Measurements from ENCODE around the gene KCTD19.

Gene KCTD19

DNA sequence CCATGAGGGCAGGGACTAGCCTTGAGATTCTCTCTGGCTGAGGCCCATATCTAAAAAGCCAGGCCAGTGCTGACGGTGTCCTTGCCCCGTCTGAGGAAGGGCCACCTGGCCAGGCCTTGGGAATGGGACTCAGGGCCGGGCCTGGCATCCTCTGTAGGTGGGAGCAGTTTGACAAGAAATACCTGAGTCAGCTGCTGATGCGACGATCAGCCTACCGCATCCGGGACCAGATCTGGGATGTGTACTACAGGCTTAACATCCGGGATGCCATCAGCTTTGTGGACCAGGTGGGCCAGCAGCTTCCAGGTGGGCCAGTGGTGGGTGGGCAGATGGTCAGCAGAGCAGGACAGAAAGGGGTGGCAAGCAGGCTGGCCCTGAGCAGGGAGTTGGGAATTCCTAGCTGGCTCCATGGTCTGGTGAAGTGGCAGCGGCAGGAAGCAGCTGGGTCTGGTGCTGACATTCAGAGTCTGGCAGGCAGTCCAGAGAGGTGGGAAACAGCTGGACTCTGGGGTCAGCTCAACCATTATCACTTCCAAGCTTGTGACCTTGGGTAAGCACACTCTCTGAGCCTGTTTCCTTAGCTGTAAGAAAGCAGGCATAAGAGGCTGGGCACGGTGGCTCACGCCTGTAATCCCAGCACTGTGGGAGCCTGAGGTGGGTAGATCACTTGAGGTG is 68.2 kb downstream of the KCTD19 start:
- DNase-seq (ENCODE audit: low read depth) = no peak

DNA sequence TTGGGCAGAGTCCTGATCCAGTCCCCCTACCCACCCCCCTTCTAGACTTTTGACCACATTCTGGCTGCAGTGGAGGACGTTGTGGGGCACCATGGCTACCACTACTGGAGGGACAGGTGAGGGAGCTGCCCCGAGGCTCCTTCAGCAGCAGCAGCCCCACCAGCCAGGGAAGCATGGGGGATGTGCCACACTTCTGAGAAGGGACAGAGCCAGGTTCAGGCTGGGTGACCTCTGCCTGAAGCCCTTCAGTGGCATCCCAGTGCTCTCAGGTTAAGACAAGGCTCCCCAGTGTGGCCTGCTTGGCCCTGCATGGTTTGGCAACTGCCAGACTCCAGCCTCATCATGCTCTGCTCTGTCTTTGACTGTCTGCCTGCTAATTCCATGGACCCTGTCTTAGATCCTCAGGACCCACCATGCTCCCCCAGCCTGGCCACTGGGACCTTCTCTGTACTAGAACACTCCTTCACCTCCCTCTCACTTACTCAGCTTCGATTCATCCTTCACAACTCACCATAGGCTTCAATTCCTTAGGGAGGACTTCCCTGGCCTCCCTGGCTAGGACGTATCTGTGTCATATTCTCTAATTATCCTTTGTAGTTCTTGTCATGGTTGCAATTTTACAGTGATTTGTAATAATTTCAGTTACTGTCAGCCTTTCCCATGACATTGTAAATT is 68.9 kb downstream of the KCTD19 start:
- no peak for DNase-seq (ENCODE audit: low read depth)

DNA sequence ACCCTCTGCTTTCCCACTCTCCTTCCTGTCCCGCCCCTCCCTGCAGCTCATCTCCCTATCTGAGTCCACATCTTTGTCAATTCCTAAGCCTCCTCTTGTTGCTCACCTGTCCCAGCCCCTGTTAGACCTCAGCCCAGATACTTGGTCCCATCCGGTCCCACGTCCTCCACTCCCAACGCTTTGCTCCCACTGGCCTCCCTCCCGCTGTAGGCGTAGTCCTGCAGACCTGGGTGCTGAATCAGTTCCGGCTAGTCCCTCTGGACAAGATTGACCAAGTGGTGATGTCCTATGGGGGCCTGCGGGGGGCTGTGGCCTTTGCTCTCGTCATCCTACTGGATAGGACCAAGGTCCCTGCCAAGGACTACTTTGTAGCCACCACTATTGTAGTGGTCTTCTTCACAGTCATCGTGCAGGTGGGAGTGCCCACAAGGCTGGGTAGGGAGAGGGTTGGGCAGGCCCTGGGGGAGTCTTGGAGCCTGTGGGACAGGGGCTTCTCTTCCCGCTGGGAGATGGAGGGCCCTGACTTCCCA is 69.8 kb downstream of the KCTD19 start:
- no peak for DNase-seq (ENCODE audit: low read depth)

DNA sequence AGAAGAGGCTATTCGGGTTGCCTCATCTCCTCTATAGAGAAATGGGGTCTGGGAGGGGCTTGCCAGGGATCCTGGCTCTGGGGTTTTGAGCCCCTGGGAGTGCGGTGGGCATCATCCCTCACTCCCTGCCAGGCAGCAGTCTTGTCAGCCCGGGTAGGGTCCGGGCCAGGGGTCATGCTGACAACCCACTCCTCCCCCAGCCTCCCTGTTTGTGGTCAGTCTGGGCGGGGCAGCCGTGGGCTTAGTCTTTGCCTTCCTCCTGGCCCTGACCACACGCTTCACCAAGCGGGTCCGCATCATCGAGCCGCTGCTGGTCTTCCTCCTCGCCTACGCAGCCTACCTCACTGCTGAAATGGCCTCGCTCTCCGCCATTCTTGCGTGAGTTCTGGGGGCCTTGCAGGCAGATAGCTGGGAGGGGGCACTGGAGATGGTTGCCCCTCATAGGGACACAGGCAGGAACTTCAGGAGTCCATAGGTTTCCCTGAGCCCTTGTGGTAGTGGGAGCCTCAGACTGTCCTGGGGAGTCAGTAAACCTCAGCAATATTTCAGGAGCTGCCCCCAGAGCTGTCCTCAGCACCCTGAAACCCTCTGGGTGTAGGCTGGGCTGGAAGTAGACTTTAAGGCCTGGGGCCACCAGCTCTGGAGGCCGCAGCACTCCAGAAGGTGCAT is 70.9 kb downstream of the KCTD19 start:
- DNase-seq (ENCODE audit: low read depth) = no peak

DNA sequence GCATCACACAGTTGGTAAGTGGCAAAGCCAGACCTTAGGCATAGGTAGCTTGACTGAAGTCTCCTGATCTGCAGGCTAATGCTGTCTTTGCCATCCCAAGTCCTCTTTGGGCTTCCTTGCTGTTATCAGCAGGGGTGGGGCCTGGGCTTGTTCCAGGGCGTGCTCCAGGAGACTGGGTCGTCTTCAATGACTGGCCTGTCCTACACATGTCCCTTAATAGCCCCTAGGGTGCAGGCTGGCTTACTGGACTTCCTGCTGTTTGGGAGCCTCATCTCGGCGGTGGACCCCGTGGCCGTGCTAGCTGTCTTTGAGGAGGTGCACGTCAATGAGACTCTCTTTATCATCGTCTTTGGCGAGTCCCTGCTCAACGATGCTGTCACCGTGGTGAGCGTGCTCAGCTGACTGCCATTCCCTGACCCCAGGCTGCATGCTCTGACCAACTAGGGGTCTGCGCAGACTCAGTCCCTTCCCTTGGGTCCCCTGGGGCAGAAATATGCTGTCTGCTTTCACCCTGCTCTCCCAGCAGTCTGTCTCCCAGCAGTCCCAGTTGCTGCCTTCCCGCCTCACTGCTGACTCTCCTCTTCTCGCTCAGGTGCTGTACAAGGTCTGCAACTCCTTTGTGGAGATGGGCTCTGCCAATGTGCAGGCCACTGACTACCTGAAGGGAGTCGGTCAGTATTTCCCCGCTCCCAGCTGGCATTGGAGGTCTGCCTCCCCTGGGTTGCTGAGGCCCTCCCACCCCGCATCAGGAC is 71.6 kb downstream of the KCTD19 start:
- DNase-seq (ENCODE audit: low read depth) = no peak

DNA sequence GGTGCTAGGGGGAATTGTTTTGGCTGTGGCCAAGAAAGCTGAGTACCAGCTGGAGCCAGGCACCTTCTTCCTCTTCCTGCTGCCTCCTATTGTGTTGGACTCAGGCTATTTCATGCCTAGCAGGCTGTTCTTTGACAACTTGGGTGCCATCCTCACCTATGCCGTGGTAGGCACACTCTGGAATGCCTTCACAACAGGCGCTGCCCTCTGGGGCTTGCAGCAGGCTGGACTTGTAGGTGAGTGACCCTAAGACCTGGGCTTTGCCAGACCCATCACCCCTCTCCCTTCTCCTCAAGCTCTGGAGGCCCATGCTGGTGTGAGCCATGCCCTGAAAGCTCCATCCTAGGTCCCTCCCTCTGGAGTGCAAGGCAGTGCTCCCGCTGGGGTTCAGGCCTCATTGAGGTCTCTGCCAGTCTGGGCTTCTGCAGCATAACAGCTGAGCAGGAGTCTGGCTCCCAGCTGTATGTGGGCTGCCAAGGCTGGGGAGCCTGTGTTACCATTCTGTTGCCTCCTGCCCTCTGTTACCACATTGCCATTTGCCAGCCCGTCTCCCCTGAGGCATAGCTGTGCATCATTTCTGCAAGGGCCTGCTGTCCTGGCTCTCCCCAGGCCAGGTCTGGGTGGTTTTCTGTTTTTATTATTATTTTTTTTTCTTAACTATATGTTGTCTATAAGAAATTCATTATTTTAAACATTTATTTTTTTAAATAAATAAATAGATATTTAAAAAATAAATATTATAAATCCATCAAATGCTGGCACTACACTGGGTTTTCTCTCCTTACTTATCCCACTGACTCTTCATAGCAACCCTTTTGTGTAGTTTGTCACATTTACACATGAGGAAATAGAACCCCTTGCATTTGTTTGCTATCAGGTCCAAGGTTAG is 73.7 kb downstream of the KCTD19 start:
- no peak for DNase-seq (ENCODE audit: low read depth)

DNA sequence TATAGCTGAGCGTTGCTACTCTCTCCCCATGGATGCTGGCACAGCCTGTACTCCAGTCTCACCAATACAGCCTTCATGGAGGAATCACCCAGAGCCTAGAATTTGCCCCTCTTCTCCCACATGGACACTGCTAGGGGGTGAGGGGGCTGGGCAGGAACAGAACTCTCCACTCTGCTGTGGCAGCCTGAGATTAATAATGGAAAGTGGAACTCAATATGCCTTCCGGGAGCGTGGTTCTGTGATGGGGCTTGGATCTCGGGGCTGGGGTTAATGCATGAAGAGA is 76.6 kb downstream of the KCTD19 start:
- no peak for DNase-seq (ENCODE audit: low read depth)

DNA sequence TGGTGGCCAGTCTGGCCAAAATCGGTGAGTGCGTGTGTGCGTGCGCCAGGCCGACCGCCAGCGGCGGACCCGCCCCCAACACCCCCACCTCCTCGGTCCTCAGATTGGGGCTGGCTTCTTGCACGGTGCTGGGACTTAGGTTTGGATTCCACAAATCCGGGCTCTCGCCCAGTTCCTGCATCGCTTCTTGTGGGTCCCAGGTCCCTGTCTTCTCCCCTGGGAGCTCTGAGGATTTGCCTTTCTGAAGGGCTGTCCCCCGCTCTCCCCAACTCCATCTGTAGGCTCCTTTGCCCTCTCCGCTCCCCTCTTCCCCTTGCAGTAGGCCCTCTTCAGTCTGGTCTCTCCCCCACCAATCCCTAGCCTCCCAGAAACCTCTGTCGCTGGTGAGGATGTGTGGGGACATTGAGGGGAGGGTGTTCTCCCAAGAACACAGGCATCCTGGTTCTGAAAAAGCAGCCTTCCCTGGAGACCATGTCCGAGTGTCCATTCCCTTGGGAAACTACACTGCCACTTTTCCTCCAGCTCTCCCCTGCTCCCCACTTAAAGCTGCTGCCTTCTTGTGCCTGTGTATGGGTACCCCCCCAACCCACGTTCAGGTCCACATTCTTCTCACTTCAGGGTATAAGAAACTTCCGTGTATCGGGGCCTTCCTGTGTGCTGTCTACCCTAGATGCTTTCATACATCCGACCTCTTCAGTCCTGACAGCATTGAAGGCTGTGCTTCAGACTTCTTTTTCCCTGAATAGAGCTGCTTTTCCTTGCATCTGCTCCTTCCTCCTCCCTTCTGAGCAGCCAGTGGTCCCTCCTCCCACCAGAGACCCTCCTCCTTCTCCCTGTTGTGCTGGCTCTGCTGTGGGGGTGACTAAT is 77.1 kb downstream of the KCTD19 start:
- no peak for DNase-seq (ENCODE audit: low read depth)

DNA sequence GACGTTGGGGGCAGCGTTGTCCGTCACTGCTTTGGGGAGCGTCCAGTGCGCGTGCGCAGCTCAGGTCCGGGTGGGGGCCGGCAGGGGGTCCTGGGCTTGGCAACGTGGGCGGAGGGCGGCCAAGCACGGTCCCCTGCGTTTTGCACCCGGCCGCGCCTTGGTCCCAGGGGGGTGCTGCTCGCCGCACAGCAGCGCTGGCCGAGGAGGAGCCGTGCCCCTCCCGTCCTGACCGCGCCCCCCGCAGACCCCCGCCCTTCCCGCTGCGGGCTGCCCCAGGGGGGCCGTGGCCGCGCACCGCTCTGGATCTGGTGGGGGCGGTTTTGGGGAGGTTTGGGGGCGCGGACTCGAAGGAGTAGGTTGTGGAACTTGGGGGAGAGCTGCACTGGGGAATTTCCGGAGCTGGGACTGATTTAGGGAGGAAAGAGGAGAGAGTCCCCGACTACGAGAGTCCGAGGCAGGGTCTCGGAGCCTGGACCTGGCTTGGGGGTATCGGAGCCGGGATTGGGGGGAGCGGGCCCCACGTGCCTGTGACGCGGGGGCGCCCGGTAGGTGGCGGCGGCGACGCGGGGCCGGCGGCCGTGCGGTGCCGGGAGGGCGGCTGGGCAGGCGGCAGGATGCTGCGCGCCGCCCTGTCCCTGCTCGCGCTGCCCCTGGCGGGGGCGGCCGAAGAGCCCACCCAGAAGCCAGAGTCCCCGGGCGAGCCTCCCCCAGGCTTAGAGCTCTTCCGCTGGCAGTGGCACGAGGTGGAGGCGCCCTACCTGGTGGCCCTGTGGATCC is 78.0 kb downstream of the KCTD19 start, which contains the start of gene SLC9A5:
TSS of gene SLC9A5 (plus strand) at position 579 of the 777 bp plus-strand sequence. CDS start at position 615, 36 bp downstream.
- no peak for DNase-seq (ENCODE audit: low read depth)

DNA sequence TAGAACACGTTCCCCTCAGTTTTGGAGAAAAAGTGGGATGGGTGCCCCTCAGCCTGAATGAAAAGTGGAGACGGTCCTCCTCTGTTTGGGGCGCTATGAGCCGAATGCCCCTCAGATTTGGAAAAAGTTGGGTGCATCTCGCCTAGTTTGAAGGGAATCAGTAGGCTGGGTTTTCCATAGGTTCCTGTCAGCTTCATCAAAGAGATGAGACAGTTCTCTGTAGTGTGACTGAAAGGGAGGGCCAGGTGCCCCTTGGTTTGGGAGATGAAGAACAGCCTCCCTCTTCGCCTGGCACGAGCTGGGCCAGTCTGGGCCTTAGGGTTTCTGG is 78.5 kb downstream of the KCTD19 start:
- DNase-seq (ENCODE audit: low read depth) = no peak

DNA sequence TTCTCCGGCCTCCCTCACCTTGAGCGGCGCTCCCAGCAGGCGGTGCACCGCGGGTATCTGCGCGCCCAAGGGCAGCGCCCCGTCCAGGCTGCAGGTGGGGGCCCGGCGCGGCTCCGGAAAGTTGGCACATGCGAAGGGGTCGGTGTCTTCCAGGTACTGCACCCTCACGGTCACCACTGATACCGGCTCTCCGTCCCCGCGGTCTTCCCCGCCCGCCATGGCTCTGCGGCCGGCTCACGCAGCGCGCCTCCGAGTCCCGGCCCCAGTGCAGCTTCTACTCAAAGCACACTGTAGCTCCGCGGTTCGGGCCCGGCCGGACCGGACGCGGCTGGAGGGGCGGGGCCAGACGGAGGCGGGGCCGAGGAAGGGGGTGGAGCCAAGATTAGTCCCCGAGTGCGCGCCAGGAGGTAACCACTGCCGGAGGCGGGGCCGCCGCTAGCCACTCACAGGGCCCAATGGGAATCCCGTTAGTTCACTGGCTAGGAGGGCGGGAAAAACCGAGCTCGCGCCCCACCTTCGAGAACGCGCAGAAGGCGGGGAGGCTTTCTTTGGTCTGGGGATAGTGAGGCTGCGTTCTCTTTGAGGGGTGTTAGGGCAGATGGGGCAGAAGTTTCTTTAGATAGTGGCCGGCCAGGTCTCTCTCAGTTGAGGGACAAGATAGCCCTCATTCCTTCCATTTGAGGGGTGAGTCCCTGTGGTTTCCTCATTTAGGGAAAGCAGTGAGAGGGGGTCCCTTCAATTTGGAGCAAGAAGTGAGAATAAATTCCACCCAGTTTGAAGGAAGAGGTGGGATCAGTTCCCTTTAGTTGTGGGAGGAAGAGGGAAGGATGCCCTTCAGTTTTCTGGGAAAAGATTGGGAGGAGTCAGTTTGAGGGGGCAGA is 79.1 kb downstream of the KCTD19 start, which contains the start of gene FHOD1:
TSS of gene FHOD1 (minus strand) at position 290 of the 881 bp plus-strand sequence. CDS start at position 219, 71 bp downstream.
- DNase-seq (ENCODE audit: low read depth) = peak; percentile 96

DNA sequence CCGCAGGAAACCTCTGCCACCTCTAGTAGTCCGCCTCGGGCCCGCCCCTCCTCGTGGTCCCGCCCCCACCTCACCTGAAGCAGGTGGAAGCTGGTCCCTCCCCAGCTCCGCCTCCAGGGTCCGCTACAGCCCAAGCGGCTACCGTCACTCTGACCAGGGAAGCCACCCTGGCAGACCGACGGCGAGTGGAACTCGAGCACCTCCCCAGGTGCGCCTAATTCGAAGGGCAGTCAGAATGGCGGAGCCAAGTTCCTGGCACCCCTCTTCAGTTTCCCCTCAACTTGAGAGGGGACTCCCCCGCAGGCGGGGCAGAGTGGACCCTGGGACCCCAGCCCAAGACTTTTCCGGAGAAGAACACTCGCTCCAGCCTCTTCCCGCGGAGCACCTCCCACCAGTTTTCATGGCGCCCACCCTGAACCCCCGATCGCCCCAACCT is 79.8 kb downstream of the KCTD19 start:
- no peak for DNase-seq (ENCODE audit: low read depth)

DNA sequence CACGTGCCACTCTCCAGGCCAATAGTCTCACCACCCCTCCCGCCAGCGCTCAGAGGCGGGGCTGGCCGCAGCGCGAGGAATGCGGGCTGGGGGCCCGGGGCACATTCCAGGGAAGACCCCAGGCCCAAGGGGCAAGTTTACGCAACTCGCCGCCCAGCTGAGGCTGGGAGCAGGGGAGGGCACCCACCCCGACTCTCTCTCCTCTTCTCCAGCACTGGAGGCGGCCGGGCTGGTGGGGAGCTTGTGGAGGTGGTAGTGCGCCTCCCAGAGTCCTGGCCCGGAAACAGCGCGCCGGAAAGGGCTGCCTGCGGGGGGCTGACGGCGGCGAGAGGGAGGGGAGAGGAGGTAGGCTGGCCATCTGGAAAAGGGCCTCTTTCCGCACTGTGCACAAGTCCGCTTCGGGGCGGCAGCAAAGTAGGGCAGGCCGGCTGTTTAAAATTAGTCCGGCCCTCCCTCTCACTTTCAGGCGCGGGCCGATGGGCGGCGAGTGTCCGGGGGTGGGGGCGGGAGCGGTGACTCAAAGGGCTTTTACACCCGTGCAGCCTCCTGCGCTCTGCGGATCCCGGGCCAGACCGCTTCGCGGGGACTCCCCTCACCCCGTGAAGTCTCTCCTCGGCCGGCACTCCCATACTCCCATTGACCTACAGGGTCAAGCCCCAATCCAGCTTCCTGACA is 80.3 kb downstream of the KCTD19 start:
- no peak for DNase-seq (ENCODE audit: low read depth)

DNA sequence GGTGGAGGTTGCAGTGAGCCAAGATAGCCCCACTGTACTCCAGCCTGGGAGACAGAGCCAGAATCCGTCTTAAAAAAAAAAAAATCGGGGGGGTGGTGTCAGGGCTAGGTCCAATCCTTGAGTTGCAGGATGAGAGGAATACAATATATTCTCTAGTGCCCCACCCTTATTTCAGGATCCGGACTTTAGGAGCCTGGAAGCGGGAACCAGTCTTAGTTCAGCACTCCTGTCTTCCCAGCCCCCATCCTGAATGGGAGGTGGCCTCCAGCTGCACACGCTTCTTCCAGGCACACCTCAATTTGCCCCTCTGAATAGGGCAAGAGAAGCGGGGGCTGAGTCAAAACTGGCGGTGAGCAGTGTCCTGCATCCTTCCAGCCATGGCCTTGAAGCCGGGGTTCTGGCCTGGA is 80.9 kb downstream of the KCTD19 start:
- DNase-seq (ENCODE audit: low read depth) = no peak

DNA sequence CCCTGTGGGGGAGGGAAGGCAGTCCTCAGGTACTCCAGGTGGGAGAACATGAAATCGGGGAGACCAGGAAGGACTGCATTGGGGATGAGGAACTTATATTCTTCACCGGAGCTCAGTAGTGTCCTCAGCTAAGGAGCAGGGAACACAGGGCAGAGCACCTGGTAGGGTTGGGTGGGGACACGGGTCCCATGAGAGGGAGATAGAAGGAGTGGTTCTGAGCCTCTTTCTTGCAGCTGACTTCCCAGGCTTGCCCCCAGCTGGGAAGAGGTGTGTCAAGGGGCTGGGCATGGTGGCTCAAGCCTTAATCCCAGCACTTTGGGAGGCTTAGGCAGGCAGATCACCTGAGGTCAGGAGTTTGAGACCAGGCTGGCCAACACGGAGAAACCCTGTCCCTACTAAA is 81.4 kb downstream of the KCTD19 start:
- DNase-seq (ENCODE audit: low read depth) = no peak

DNA sequence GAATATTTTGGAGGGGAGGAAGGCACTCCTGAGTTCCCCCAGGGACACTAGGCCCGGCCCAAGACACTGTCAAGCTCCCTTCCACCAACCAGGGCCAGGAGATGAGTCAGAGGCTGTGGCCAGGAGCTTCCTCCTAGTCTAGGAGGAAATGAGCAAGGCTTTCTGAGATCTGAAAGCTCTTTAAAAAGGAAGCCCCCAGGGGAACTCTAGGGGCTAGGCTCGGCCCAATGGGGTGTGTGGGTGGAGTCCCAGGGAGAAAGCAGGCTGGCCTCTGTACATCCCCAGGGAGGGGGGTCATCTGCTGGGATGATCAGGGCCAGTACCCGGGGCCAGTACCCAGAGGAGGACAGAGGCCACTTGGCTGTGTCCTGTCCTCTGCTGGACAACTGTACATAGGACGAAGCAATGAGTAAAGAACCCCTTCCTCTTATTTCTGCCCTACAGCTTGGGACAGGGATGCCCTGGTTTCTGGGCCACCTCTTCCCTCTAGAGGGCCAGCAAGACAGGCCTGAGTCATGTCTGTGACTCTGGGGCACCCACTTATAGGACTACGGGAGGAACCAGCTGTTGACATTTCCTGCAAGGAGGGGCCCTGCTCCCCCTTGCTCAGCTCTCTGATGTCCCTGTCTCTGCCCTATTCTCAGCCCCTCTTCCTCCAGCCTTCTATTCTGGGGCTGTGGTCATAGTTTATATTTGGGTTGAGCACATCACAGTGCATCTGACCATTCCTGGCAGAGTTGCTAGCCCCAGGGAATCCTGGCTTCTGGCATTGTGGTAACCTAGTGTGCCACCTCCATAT is 82.0 kb downstream of the KCTD19 start:
- peak; percentile 69 for DNase-seq (ENCODE audit: low read depth)

DNA sequence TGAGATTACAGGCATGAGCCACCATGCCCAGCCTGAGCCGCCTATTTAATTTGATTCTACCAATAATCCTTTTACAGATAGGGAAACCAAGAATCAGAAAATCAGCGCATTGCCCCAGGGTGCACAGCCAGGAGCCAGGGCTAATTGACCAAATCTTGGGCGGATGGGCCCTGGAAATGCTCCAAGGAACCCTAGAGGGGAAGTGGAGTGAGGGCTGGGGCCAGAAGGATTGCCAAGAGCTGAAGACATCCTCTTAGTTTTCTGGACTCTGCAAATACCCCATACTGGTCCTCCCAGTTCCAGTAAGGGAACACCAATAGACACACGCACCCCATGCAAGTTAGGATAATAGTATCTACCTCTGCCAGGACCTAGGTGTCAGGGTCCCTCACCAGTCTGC is 83.1 kb downstream of the KCTD19 start:
- no peak for DNase-seq (ENCODE audit: low read depth)
